ENCODE results near the gene IL17B.

Gene IL17B

GRCh38 chr5:149357370-149358293 lies 21.5 kb downstream of the IL17B start, which contains the start of gene PCYOX1L:
TSS of gene PCYOX1L (plus strand) at chr5:149358046. CDS start at chr5:149358069, 23 bp downstream.
- TF ChIP-seq CTCF (IDR thresholded peaks at IDR 0.05; ENCODE audit: low read depth, low read length, poor library complexity, severe bottlenecking) (no peak), EZH2phosphoT487 (IDR thresholded peaks at IDR 0.05; ENCODE audit: borderline replicate concordance, low read length) (no peak)
- peaks cover 69% of the 10 kb centered on the region for H3K36me3 ChIP-seq (ENCODE audit: control insufficient read depth, low read length)
- H3K4me1 ChIP-seq (ENCODE audit: control insufficient read depth, low read length) = peaks cover 53% of the 10 kb centered on the region
- peak within 1 kb of the TSS; percentile 98 for H3K4me2 ChIP-seq (ENCODE audit: low read length)
- no peaks in the 10 kb centered on the region for H3K9me3 ChIP-seq (ENCODE audit: control insufficient read depth, insufficient read depth, low read length)
- H3K4me3 ChIP-seq (ENCODE audit: low read length) = peak within 1 kb of the TSS; percentile 90
- peaks cover 66% of the 10 kb centered on the region for H3K79me2 ChIP-seq (ENCODE audit: control insufficient read depth, low read length)
- peak within 1 kb of the TSS; percentile 52 for H3K27ac ChIP-seq (ENCODE audit: low read depth, low read length)
- peaks cover 30% of the 10 kb centered on the region for H3F3A ChIP-seq (ENCODE audit: control insufficient read depth, insufficient read depth)
- H3K27me3 ChIP-seq (ENCODE audit: control insufficient read depth, low read length) = no peaks in the 10 kb centered on the region
- H4K20me1 ChIP-seq (ENCODE audit: control insufficient read depth, insufficient read depth, low read depth, low read length) = no peaks in the 10 kb centered on the region; the same call in 1 of the 2 replicates
- H3K9me2 ChIP-seq (replicated peaks; ENCODE audit: control insufficient read depth, low read length) = no peaks in the 10 kb centered on the region

GRCh38 chr5:149356391-149356790 lies 22.7 kb downstream of the IL17B start:
- Histone ChIP-seq H3K79me2 (ENCODE audit: control insufficient read depth, low read length) (peaks cover 78% of the 10 kb centered on the region), H3K36me3 (ENCODE audit: control insufficient read depth, low read length) (peaks cover 78% of the 10 kb centered on the region), H3K9me3 (ENCODE audit: control insufficient read depth, insufficient read depth, low read length) (no peaks in the 10 kb centered on the region), H3F3A (ENCODE audit: control insufficient read depth, insufficient read depth) (peaks cover 36% of the 10 kb centered on the region), H3K27ac (ENCODE audit: low read depth, low read length) (no peak overlapping the region), H3K9me2 (replicated peaks; ENCODE audit: control insufficient read depth, low read length) (no peaks in the 10 kb centered on the region), H4K20me1 (ENCODE audit: control insufficient read depth, insufficient read depth, low read depth, low read length) (no peaks in the 10 kb centered on the region; the same call in 1 of the 2 replicates), H3K4me2 (ENCODE audit: low read length) (peak overlapping the region; percentile 49), H3K4me1 (ENCODE audit: control insufficient read depth, low read length) (peaks cover 56% of the 10 kb centered on the region), H3K4me3 (ENCODE audit: low read length) (peak overlapping the region; percentile 43), H3K27me3 (ENCODE audit: control insufficient read depth, low read length) (no peaks in the 10 kb centered on the region)
- TF ChIP-seq CTCF (IDR thresholded peaks at IDR 0.05; ENCODE audit: low read depth, low read length, poor library complexity, severe bottlenecking) (no peak), EZH2phosphoT487 (IDR thresholded peaks at IDR 0.05; ENCODE audit: borderline replicate concordance, low read length) (no peak)

- Histone ChIP-seq H3K4me2 (ENCODE audit: low read length) (peak overlapping the region; percentile 49), H3K27ac (ENCODE audit: low read depth, low read length) (no peak overlapping the region), H3K79me2 (ENCODE audit: control insufficient read depth, low read length) (peaks cover 86% of the 10 kb centered on the region), H3K4me1 (ENCODE audit: control insufficient read depth, low read length) (peaks cover 56% of the 10 kb centered on the region), H3F3A (ENCODE audit: control insufficient read depth, insufficient read depth) (peaks cover 36% of the 10 kb centered on the region), H3K27me3 (ENCODE audit: control insufficient read depth, low read length) (no peaks in the 10 kb centered on the region), H3K9me3 (ENCODE audit: control insufficient read depth, insufficient read depth, low read length) (no peaks in the 10 kb centered on the region), H3K4me3 (ENCODE audit: low read length) (no peak overlapping the region), H3K9me2 (replicated peaks; ENCODE audit: control insufficient read depth, low read length) (no peaks in the 10 kb centered on the region), H4K20me1 (ENCODE audit: control insufficient read depth, insufficient read depth, low read depth, low read length) (no peaks in the 10 kb centered on the region; the same call in 1 of the 2 replicates), H3K36me3 (ENCODE audit: control insufficient read depth, low read length) (peaks cover 85% of the 10 kb centered on the region)
- TF ChIP-seq EZH2phosphoT487 (IDR thresholded peaks at IDR 0.05; ENCODE audit: borderline replicate concordance, low read length) (no peak), CTCF (IDR thresholded peaks at IDR 0.05; ENCODE audit: low read depth, low read length, poor library complexity, severe bottlenecking) (no peak)
Measured at GRCh38 chr5:149355688-149356087, 23.4 kb downstream of the IL17B start.

Data from DOHH2 (cell line).